Endodermal cell (in vitro differentiated cells): ENCODE data around the gene DLGAP1. TPM values are rescaled to one million over a fixed set of nuclear protein-coding genes. Genes with fewer than 3 reads are reported as not detected.
A peak's percentile ranks its signal among the peaks of the same experiment; 100 is the strongest.

ENCODE experiments used
- DNase-seq: peaks from one replicate; pipeline ENCODE4 v3.0.0-alpha.2; 2017
- H3K27ac ChIP-seq: 2 replicates; pipeline ENCODE4 v1.5.1; 2013; ENCODE audit warnings: mild to moderate bottlenecking, low read depth, low read length, moderate library complexity
- H3K27me3 ChIP-seq: 2 replicates; pipeline ENCODE4 v1.6.1; 2013; ENCODE audit warnings: mild to moderate bottlenecking, low read length, moderate library complexity; ENCODE audit not compliant: insufficient read depth, control insufficient read depth, poor library complexity, severe bottlenecking
- H3K36me3 ChIP-seq: 2 replicates; pipeline ENCODE4 v1.7.0; 2013; ENCODE audit warnings: mild to moderate bottlenecking, low read length, moderate library complexity; ENCODE audit not compliant: control insufficient read depth, insufficient read depth
- H3K4me1 ChIP-seq: one replicate; pipeline ENCODE4 v1.7.0; 2013; ENCODE audit warnings: low read length; ENCODE audit not compliant: control insufficient read depth, insufficient read depth
- H3K4me3 ChIP-seq: 2 replicates; pipeline ENCODE4 v1.5.1; 2013; ENCODE audit warnings: mild to moderate bottlenecking, low read length, moderate library complexity
- H3K9ac ChIP-seq: 2 replicates; pipeline ENCODE4 v1.6.1; 2013; ENCODE audit warnings: mild to moderate bottlenecking, low read length, moderate library complexity; ENCODE audit not compliant: poor library complexity, severe bottlenecking; ENCODE audit errors: extremely low read depth
- H3K9me3 ChIP-seq: 2 replicates; pipeline ENCODE4 v1.6.1; 2013; ENCODE audit warnings: mild to moderate bottlenecking, low read length, moderate library complexity; ENCODE audit not compliant: control insufficient read depth
- H3K27ac Mint-ChIP-seq: 2 replicates; pipeline ENCODE4 v1.8.0; 2020; ENCODE audit warnings: mixed read lengths
- H3K27me3 Mint-ChIP-seq: 2 replicates; pipeline ENCODE4 v1.8.0; 2021; ENCODE audit warnings: mild to moderate bottlenecking, mixed read lengths; ENCODE audit not compliant: insufficient read depth
- H3K36me3 Mint-ChIP-seq: 2 replicates; pipeline ENCODE4 v1.8.0; 2020; ENCODE audit warnings: low read depth, mixed read lengths
- H3K4me1 Mint-ChIP-seq: 2 replicates; pipeline ENCODE4 v1.8.0; 2020; ENCODE audit warnings: mixed read lengths
- H3K4me3 Mint-ChIP-seq: 2 replicates; pipeline ENCODE4 v1.8.0; 2020; ENCODE audit warnings: mild to moderate bottlenecking, moderate library complexity, mixed read lengths
- H3K9me3 Mint-ChIP-seq: 2 replicates; pipeline ENCODE4 v1.8.0; 2020; ENCODE audit warnings: mild to moderate bottlenecking, mixed read lengths
- WGBS, 2 experiments: methylation state at CpG; one replicate each; pipeline versions ENCODE4 v1.1.5 to v1.1.7; 2013; ENCODE audit warnings: missing lambda C conversion rate in 2 of 2, mixed read lengths in 1 of 2; ENCODE audit not compliant: insufficient coverage in 1 of 2, insufficient read length in 1 of 2; 5-methylcytosine and 5-hydroxymethylcytosine counted together
- total RNA-seq, 2 donors: library from RNA; stranded (reverse); fragmentation: NEBNext Ultra II Directional in 1 of 2; extraction: Animal tissue kit (Norgen Biotek cat#: 25700) in 1 of 2; gene quantifications; 2 replicates in 1 of 2; 3 replicates in 1 of 2; pipeline ENCODE4 v1.2.1, GENCODE V29; 2021
- TF ChIP-seq, protein P1 (sequence below): fragments of 200-600 bp; sonication (generic); conservative IDR thresholded peaks from 2 replicates; pipeline ENCODE4 v1.5.0; 2021; ENCODE audit warnings: antibody characterized with exemption, mild to moderate bottlenecking

The DLGAP1 gene
- total RNA-seq, 2 donors from 2014 or later, result 11.5 to 21.5 TPM

DNA sequence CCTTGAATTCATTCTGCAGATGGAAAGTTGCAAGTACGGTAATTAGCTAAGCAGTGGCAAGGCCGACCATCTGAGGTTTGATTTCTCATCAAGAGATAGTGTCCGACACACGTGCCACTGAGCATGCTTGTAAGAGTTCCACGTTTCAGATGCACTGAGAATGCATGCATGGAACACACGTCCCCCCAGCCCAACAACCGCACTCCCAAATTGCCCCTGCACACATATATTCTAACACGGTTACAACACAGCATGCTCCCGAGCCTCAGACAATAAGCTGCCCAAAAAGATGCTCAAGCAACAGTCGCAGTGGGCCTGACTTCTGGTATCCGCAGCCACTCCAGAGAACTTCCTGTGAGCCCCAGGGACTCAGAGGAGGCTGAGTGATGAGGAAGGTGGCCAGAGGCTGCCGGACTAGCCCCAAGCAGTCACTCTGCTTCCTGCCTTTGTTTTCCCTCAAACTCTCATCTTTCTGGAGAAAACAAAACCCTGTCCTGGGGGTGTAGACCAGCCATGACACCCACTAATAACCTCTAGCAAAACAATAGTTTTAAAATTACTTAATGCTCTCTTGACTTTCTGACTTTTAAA, 801.2 kb downstream of the DLGAP1 start:
- H3K27ac Mint-ChIP-seq, result no peak overlapping the region
- H3K27ac ChIP-seq, result no peak overlapping the region

DNA sequence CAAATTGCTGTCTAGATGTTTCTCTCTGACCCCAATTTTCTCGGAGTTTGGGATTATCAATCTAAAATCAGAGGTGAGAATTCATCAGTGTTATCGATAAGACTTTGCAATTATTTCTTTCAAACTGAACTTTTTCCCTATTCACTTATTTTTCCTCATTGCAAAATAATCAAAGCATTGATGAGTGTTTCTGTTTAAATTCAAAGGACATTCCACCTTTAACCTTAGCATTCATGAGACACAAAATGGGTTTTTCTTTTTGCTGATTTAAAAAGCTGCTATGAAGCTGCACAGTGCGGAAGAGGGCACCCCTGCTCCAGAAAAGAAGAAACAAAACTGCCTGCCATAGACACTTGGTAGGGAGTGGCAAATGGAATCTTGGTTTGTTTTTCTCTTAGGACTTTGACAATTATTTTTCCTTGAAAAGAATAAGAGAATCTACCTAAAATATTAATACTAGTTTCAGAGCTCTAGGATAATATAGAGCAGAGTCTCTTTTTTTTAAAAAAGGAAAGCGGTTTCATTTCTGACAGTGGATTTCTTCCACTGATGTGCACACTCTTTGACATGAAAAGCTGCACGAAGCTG, 801.8 kb downstream of the DLGAP1 start:
- TF ChIP-seq, protein P1, sequence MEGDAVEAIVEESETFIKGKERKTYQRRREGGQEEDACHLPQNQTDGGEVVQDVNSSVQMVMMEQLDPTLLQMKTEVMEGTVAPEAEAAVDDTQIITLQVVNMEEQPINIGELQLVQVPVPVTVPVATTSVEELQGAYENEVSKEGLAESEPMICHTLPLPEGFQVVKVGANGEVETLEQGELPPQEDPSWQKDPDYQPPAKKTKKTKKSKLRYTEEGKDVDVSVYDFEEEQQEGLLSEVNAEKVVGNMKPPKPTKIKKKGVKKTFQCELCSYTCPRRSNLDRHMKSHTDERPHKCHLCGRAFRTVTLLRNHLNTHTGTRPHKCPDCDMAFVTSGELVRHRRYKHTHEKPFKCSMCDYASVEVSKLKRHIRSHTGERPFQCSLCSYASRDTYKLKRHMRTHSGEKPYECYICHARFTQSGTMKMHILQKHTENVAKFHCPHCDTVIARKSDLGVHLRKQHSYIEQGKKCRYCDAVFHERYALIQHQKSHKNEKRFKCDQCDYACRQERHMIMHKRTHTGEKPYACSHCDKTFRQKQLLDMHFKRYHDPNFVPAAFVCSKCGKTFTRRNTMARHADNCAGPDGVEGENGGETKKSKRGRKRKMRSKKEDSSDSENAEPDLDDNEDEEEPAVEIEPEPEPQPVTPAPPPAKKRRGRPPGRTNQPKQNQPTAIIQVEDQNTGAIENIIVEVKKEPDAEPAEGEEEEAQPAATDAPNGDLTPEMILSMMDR, result no peak
- H3K27me3 Mint-ChIP-seq, result peaks cover 9% of the 10 kb centered on the region
- peaks cover 12% of the 10 kb centered on the region for H3K4me1 ChIP-seq

More for the DNA sequence above, 801.2 kb downstream of the DLGAP1 start:
- Histone ChIP-seq H3K36me3 (no peaks in the 10 kb centered on the region), H3K9ac (no peak overlapping the region), H3K4me1 (peaks cover 16% of the 10 kb centered on the region), H3K4me3 (no peak overlapping the region), H3K27me3 (no peaks in the 10 kb centered on the region), H3K9me3 (no peaks in the 10 kb centered on the region)
- TF ChIP-seq, protein P1, result no peak
- whole genome bisulfite sequencing, 2 experiments, result 91 to 97% methylated on average over 9 to 12 of the region's 12 CpGs
- Mint-ChIP-seq H3K4me1 (peaks cover 40% of the 10 kb centered on the region), H3K36me3 (no peaks in the 10 kb centered on the region), H3K4me3 (no peak overlapping the region), H3K27me3 (peaks cover 9% of the 10 kb centered on the region), H3K9me3 (no peaks in the 10 kb centered on the region)
- peak; percentile 51 for DNase-seq

DNA sequence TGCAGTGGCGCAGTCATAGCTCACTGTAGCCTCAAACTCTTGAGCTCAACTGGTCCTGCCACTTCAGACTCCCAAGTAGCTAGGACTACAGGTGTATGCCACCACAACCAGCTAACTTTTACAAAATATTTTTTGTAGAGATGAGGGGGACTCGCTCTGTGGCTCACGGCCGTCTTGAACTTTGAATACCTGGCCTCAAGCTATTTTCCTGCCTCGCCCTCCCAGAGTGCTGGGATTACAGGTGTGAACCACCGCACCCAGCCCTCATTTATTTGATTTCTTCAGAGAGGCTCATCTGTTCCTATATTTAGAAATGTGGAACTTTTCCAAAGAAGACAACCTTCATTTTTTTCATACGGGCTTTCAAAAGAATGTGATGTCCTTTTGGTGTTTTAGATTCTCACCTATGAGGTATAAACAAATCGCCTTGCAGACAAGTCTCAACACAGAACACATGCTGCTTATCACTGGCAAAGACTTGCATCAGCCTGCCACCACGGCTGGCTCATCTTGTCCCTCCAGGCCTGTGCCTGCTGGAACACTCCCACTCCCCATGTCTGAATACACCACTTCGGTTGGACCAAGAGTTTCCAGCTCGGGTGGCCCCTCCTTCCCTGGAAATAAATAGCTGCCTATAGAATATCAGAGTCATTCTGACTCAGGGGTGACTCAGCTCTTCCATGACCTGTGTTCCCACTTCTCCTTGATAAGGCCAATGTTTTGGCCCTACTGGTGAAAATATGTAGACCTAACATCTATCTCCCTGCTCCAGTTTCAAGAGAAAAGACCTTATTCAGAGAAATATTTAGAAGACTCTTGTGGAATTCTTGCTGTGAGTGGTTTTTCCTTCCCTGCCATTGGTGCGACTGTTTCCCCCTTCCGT, 802.5 kb downstream of the DLGAP1 start:
- TF ChIP-seq, protein P1, result no peak
- Mint-ChIP-seq H3K27ac (peak overlapping the region; percentile 61), H3K9me3 (no peaks in the 10 kb centered on the region), H3K4me1 (peaks cover 41% of the 10 kb centered on the region), H3K36me3 (no peaks in the 10 kb centered on the region), H3K4me3 (no peak overlapping the region), H3K27me3 (peaks cover 9% of the 10 kb centered on the region)
- Histone ChIP-seq H3K27ac (peak overlapping the region; percentile 36), H3K4me1 (peaks cover 11% of the 10 kb centered on the region), H3K9ac (no peak overlapping the region), H3K9me3 (no peaks in the 10 kb centered on the region), H3K36me3 (no peaks in the 10 kb centered on the region), H3K27me3 (no peaks in the 10 kb centered on the region), H3K4me3 (no peak overlapping the region)
- peak; percentile 66 for DNase-seq
- WGBS, 2 experiments, result 92 to 93% methylated on average over 12 to 13 of the region's 13 CpGs

More for the DNA sequence above, 801.8 kb downstream of the DLGAP1 start:
- Histone ChIP-seq H3K27ac (no peak overlapping the region), H3K27me3 (no peaks in the 10 kb centered on the region), H3K36me3 (no peaks in the 10 kb centered on the region), H3K4me3 (no peak overlapping the region), H3K9me3 (no peaks in the 10 kb centered on the region), H3K9ac (no peak overlapping the region)
- DNase-seq, result peak; percentile 15
- no peaks in the 10 kb centered on the region for H3K36me3 Mint-ChIP-seq
- H3K4me3 Mint-ChIP-seq, result no peak overlapping the region
- no peak overlapping the region for H3K27ac Mint-ChIP-seq
- WGBS, 2 experiments, result 86 to 94% methylated on average over 5 of the region's 5 CpGs
- no peaks in the 10 kb centered on the region for H3K9me3 Mint-ChIP-seq
- H3K4me1 Mint-ChIP-seq, result peaks cover 40% of the 10 kb centered on the region
